GM23338 (cell line): Measurements from ENCODE around the gene C8G. TPM values are rescaled to one million over a fixed set of nuclear protein-coding genes. Genes with fewer than 3 reads are reported as not detected.

Experiments used
- ATAC-seq: fragments of 200-7000 bp; cut with Tn5 transposase; 3 replicates; pipeline ENCODE4 v1.9.1; 2020
- DNase-seq: peaks from one replicate; pipeline ENCODE4 v3.0.0-alpha.2; 2015; ENCODE audit warnings: low spot score
- H2AFZ ChIP-seq: fragments of 200-600 bp; sonication (generic); 2 replicates; pipeline ENCODE4 v1.8.0; 2016; ENCODE audit warnings: antibody characterized with exemption, mild to moderate bottlenecking, moderate library complexity
- H3F3A ChIP-seq: fragments of 200-600 bp; sonication (generic); replicated peaks from 2 replicates; pipeline ENCODE4 v1.8.0; 2017; ENCODE audit warnings: antibody characterized with exemption, mixed run types, low read depth
- H3K27ac ChIP-seq: fragments of 200-600 bp; sonication (generic); 2 replicates; pipeline ENCODE4 v1.6.1; 2016; ENCODE audit warnings: low read depth
- H3K27me3 ChIP-seq: fragments of 200-600 bp; sonication (generic); 2 replicates; pipeline ENCODE4 v1.8.0; 2016; ENCODE audit warnings: mild to moderate bottlenecking, mixed run types, moderate library complexity; ENCODE audit not compliant: insufficient read depth
- H3K36me3 ChIP-seq: fragments of 200-600 bp; sonication (generic); 2 replicates; pipeline ENCODE4 v1.8.0; 2016; ENCODE audit warnings: mild to moderate bottlenecking; ENCODE audit not compliant: insufficient read depth
- H3K4me1 ChIP-seq: fragments of 200-600 bp; sonication (generic); 2 replicates; pipeline ENCODE4 v1.8.0; 2016; ENCODE audit warnings: mild to moderate bottlenecking, moderate library complexity; ENCODE audit not compliant: insufficient read depth
- H3K4me2 ChIP-seq: fragments of 200-600 bp; sonication (generic); 2 replicates; pipeline ENCODE4 v1.7.1; 2017; ENCODE audit warnings: mixed run types
- H3K4me3 ChIP-seq: fragments of 200-600 bp; sonication (generic); 2 replicates; pipeline ENCODE4 v1.6.1; 2016; ENCODE audit warnings: mixed run types
- H3K79me2 ChIP-seq: fragments of 200-600 bp; sonication (generic); replicated peaks from 2 replicates; pipeline ENCODE4 v1.8.0; 2017; ENCODE audit warnings: mild to moderate bottlenecking; ENCODE audit not compliant: insufficient read depth
- H3K9me2 ChIP-seq: fragments of 200-600 bp; sonication (generic); 2 replicates; pipeline ENCODE4 v1.8.0; 2017; ENCODE audit not compliant: insufficient read depth
- H4K20me1 ChIP-seq: fragments of 200-600 bp; sonication (generic); replicated peaks from 2 replicates; pipeline ENCODE4 v1.8.0; 2017; ENCODE audit warnings: mild to moderate bottlenecking; ENCODE audit not compliant: insufficient read depth
- H3K27ac Mint-ChIP-seq: 2 replicates; pipeline ENCODE4 v1.8.0; 2020; ENCODE audit warnings: inconsistent platforms, mild to moderate bottlenecking, moderate library complexity, mixed read lengths
- H3K27me3 Mint-ChIP-seq: 3 replicates; pipeline ENCODE4 v1.8.0; 2022; ENCODE audit warnings: low read depth, mild to moderate bottlenecking, moderate library complexity, mixed read lengths, inconsistent platforms; ENCODE audit not compliant: insufficient read depth, poor library complexity
- H3K36me3 Mint-ChIP-seq: 3 replicates; pipeline ENCODE4 v1.8.0; 2021; ENCODE audit warnings: low read depth, mild to moderate bottlenecking, inconsistent platforms, moderate library complexity, mixed read lengths
- H3K4me1 Mint-ChIP-seq: 3 replicates; pipeline ENCODE4 v1.8.0; 2020; ENCODE audit warnings: mild to moderate bottlenecking, inconsistent platforms, mixed read lengths
- H3K4me3 Mint-ChIP-seq: 3 replicates; pipeline ENCODE4 v1.8.0; 2021; ENCODE audit warnings: moderate library complexity, mild to moderate bottlenecking, inconsistent platforms, mixed read lengths
- H3K9me3 Mint-ChIP-seq: 3 replicates; pipeline ENCODE4 v1.8.0; 2020; ENCODE audit warnings: moderate library complexity, mild to moderate bottlenecking, inconsistent platforms, mixed read lengths
- CREB1 ChIP-seq: fragments of 250-450 bp; sonication (Bioruptor Pico); IDR thresholded peaks from 2 replicates; pipeline ENCODE4 v1.5.0; 2020; ENCODE audit warnings: low read depth, mild to moderate bottlenecking, moderate library complexity
- EZH2 ChIP-seq: fragments of 200-600 bp; sonication (generic); IDR thresholded peaks from one replicate; pipeline ENCODE4 v1.8.0; 2017; ENCODE audit warnings: antibody characterized with exemption, mild to moderate bottlenecking, low read depth; ENCODE audit not compliant: unreplicated experiment
- EZH2phosphoT487 ChIP-seq: fragments of 200-600 bp; sonication (generic); IDR thresholded peaks from one replicate; pipeline ENCODE4 v1.8.1; 2018; ENCODE audit warnings: antibody characterized with exemption; ENCODE audit not compliant: unreplicated experiment
- JUNB ChIP-seq: IDR thresholded peaks from one replicate; pipeline ENCODE4 v1.6.1; 2016; ENCODE audit warnings: antibody characterized with exemption; ENCODE audit not compliant: unreplicated experiment
- NANOG ChIP-seq: IDR thresholded peaks from 2 replicates; pipeline ENCODE4 v1.6.1; 2016; ENCODE audit warnings: antibody characterized with exemption, borderline replicate concordance
- POLR2AphosphoS5 ChIP-seq: IDR thresholded peaks from 2 replicates; pipeline ENCODE4 v1.6.1; 2016; ENCODE audit warnings: antibody characterized with exemption, low read depth
- STAT1 ChIP-seq: IDR thresholded peaks from one replicate; pipeline ENCODE4 v1.6.1; 2016; ENCODE audit warnings: antibody characterized with exemption; ENCODE audit not compliant: unreplicated experiment
- ZNF114 ChIP-seq: fragments of 250-450 bp; sonication (Bioruptor Pico); IDR thresholded peaks from 2 replicates; pipeline ENCODE4 v1.5.0; 2020; ENCODE audit warnings: mild to moderate bottlenecking, moderate library complexity
- ZNF331 ChIP-seq: fragments of 250-450 bp; sonication (Bioruptor Pico); IDR thresholded peaks from 2 replicates; pipeline ENCODE4 v1.5.0; 2020; ENCODE audit warnings: low read depth, mild to moderate bottlenecking, moderate library complexity
- polyA plus RNA-seq: library from polyadenylated mRNA; unstranded; fragments of >200 nt; fragmentation: Nextera tagmentation; extraction: Ambion mirVana; gene quantifications from 2 replicates; pipeline ENCODE4 v1.2.1, GENCODE V29; 2016
- total RNA-seq: library from RNA; depleted of rRNA; stranded (reverse); fragments of >200 nt; shearing (Covaris generic); gene quantifications from 2 replicates; pipeline ENCODE4 v1.2.3, GENCODE V29; 2014
- TF ChIP-seq, protein P1 (sequence below), 2 experiments: fragments of 200-600 bp in 1 of 2; sonication (generic) in 1 of 2; conservative IDR thresholded peaks; 2 replicates each; pipeline versions ENCODE4 v1.5.1 to v1.6.1; 2016 to 2017; ENCODE audit warnings: antibody characterized with exemption in 2 of 2, low read depth in 2 of 2, mild to moderate bottlenecking in 2 of 2, moderate library complexity in 1 of 2
- TF ChIP-seq, protein P2 (sequence below): IDR thresholded peaks from one replicate; pipeline ENCODE4 v1.6.1; 2018; ENCODE audit warnings: antibody characterized with exemption; ENCODE audit not compliant: unreplicated experiment
- TF ChIP-seq, protein P3 (sequence below): IDR thresholded peaks from 2 replicates; pipeline ENCODE4 v1.6.1; 2016; ENCODE audit warnings: antibody characterized with exemption

Gene C8G
- total and polyA plus RNA-seq, 2 experiments from 2014 or later: not detected

DNA sequence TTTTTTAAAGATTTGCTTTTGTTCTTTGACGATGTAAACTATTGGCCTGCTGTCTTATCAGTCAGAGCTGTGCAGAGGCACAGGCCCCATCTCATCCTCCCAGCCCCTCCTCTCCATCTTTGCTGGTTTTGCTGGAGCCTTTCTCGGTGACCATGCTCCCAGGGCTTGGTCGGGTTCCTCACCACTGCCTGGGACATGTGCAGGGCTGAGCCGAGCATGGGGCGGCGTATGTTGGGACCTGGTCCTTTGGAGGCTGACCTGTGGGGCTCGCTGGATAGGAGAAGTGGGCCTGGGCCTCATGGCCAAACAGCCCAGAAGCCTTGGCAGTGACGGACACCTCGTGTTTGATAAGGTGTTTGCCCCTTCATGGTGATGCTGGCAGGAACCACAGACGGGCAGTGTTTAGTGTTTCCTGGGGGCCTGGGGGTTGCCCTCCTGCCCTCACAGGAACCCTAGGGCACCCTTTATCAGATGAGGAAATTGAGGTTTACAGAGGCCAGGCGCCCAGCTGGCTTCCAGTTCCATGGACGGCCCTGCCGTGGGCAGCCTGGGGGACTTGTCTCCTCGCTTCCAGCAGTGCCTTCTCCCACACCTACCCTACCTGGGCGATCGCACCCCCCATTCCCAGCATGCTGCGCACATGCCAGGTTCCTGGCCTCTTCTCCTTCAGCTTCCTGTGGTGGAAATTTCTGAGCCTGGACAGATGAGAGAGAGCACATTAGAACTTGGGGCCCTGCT, 31.2 kb upstream of the C8G start:
- TF ChIP-seq CREB1 (CRISPR knock-in tag): no peak
- no peak for TF ChIP-seq ZNF114 (CRISPR knock-in tag)
- no peak for TF ChIP-seq EZH2phosphoT487
- TF ChIP-seq, protein P1, sequence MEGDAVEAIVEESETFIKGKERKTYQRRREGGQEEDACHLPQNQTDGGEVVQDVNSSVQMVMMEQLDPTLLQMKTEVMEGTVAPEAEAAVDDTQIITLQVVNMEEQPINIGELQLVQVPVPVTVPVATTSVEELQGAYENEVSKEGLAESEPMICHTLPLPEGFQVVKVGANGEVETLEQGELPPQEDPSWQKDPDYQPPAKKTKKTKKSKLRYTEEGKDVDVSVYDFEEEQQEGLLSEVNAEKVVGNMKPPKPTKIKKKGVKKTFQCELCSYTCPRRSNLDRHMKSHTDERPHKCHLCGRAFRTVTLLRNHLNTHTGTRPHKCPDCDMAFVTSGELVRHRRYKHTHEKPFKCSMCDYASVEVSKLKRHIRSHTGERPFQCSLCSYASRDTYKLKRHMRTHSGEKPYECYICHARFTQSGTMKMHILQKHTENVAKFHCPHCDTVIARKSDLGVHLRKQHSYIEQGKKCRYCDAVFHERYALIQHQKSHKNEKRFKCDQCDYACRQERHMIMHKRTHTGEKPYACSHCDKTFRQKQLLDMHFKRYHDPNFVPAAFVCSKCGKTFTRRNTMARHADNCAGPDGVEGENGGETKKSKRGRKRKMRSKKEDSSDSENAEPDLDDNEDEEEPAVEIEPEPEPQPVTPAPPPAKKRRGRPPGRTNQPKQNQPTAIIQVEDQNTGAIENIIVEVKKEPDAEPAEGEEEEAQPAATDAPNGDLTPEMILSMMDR (conservative IDR thresholded peaks at IDR 0.05; ENCODE audit: low read depth in 2 of 2): no peak
- TF ChIP-seq EZH2: no peak
- no peaks in the 10 kb centered on the region for H3K27me3 ChIP-seq
- peaks cover 4% of the 10 kb centered on the region; the same call in 1 of the 2 replicates for H3K79me2 ChIP-seq
- H3K9me2 ChIP-seq: no peaks in the 10 kb centered on the region
- peaks cover 4% of the 10 kb centered on the region for H3K27me3 Mint-ChIP-seq
- no peaks in the 10 kb centered on the region for H3K4me1 ChIP-seq
- H3K36me3 Mint-ChIP-seq: peaks cover 40% of the 10 kb centered on the region
- DNase-seq (no peak), ATAC-seq (no peak)
- H4K20me1 ChIP-seq: peaks cover 7% of the 10 kb centered on the region; the same call in 1 of the 2 replicates
- H3K4me2 ChIP-seq: no peak overlapping the region
- H3K36me3 ChIP-seq: no peaks in the 10 kb centered on the region; the same call in none of the 2 replicates
- no peak overlapping the region for H3K4me3 Mint-ChIP-seq
- H3K27ac ChIP-seq: no peak overlapping the region
- H3K27ac Mint-ChIP-seq: no peak overlapping the region
- H3K4me3 ChIP-seq: no peak overlapping the region
- no peaks in the 10 kb centered on the region for H3F3A ChIP-seq
- H3K4me1 Mint-ChIP-seq: no peaks in the 10 kb centered on the region
- H3K9me3 Mint-ChIP-seq: no peaks in the 10 kb centered on the region
- no peak overlapping the region for H2AFZ ChIP-seq

DNA sequence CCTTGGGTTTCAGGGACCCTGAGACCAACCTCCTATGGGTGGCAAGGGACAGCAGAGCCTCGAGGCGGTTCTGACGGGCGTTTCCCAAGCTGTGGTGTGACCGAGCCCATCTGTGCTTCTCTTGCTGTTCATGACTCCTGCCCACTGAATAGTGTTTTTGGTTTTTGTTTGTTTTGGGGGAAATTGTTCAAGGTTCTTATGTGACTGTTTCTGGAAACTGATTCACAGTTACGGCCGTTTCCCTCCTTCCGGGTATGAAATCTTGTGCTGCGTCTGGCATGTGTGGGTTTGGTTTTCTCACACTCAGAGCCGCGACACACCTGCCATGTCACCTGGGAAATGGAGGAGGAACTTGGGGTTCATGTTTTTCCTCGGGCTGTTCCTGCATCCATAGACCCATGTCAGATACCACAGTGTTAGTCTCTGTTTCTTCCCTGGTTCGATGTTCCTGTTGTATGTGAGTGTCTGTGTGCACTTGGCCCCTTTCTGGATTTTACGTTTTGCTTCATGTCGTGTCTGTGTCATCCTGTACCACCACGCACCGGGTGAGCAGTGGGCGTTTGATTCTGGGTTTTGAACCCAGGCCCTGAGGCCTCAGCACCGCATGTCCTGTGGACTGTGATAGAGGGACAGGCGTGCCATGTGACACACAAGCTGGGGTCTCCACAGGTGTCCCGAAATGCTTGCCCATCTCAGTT, 29.3 kb upstream of the C8G start:
- Histone ChIP-seq H3K4me2 (no peak overlapping the region), H3K9me2 (no peaks in the 10 kb centered on the region), H3K36me3 (peaks cover 5% of the 10 kb centered on the region), H4K20me1 (peaks cover 7% of the 10 kb centered on the region; the same call in 1 of the 2 replicates), H3F3A (no peaks in the 10 kb centered on the region), H2AFZ (no peak overlapping the region), H3K4me3 (no peak overlapping the region), H3K27ac (no peak overlapping the region), H3K27me3 (no peaks in the 10 kb centered on the region), H3K79me2 (no peaks in the 10 kb centered on the region; the same call in 1 of the 2 replicates), H3K4me1 (no peaks in the 10 kb centered on the region)
- Mint-ChIP-seq H3K27me3 (peaks cover 11% of the 10 kb centered on the region), H3K4me1 (no peaks in the 10 kb centered on the region), H3K27ac (no peak overlapping the region), H3K36me3 (peaks cover 49% of the 10 kb centered on the region), H3K9me3 (no peaks in the 10 kb centered on the region), H3K4me3 (no peak overlapping the region)
- DNase-seq (no peak), ATAC-seq (no peak)
- TF ChIP-seq JUNB (no peak), EZH2 (no peak), POLR2AphosphoS5 (no peak), STAT1 (no peak), CREB1 (CRISPR knock-in tag) (no peak), ZNF114 (CRISPR knock-in tag) (no peak), NANOG (no peak), ZNF331 (CRISPR knock-in tag) (no peak)
- TF ChIP-seq, protein P1 (conservative IDR thresholded peaks at IDR 0.05; ENCODE audit: low read depth in 2 of 2): no peak
- TF ChIP-seq, protein P2, sequence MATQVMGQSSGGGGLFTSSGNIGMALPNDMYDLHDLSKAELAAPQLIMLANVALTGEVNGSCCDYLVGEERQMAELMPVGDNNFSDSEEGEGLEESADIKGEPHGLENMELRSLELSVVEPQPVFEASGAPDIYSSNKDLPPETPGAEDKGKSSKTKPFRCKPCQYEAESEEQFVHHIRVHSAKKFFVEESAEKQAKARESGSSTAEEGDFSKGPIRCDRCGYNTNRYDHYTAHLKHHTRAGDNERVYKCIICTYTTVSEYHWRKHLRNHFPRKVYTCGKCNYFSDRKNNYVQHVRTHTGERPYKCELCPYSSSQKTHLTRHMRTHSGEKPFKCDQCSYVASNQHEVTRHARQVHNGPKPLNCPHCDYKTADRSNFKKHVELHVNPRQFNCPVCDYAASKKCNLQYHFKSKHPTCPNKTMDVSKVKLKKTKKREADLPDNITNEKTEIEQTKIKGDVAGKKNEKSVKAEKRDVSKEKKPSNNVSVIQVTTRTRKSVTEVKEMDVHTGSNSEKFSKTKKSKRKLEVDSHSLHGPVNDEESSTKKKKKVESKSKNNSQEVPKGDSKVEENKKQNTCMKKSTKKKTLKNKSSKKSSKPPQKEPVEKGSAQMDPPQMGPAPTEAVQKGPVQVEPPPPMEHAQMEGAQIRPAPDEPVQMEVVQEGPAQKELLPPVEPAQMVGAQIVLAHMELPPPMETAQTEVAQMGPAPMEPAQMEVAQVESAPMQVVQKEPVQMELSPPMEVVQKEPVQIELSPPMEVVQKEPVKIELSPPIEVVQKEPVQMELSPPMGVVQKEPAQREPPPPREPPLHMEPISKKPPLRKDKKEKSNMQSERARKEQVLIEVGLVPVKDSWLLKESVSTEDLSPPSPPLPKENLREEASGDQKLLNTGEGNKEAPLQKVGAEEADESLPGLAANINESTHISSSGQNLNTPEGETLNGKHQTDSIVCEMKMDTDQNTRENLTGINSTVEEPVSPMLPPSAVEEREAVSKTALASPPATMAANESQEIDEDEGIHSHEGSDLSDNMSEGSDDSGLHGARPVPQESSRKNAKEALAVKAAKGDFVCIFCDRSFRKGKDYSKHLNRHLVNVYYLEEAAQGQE: no peak
- TF ChIP-seq, protein P3, sequence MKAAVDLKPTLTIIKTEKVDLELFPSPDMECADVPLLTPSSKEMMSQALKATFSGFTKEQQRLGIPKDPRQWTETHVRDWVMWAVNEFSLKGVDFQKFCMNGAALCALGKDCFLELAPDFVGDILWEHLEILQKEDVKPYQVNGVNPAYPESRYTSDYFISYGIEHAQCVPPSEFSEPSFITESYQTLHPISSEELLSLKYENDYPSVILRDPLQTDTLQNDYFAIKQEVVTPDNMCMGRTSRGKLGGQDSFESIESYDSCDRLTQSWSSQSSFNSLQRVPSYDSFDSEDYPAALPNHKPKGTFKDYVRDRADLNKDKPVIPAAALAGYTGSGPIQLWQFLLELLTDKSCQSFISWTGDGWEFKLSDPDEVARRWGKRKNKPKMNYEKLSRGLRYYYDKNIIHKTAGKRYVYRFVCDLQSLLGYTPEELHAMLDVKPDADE: no peak
